GM21515 (cell line): ENCODE results near the gene SUPT4H1.

Source experiments
- ATAC-seq: cut with Tn5 transposase; IDR thresholded peaks from one replicate; pipeline ENCODE4 v1.9.1; 2021; ENCODE audit not compliant: unreplicated experiment

SUPT4H1 gene

GRCh38 chr17:58330997-58331814 lies 20.8 kb downstream of the SUPT4H1 start:
- ATAC-seq, result no peak

GRCh38 chr17:58330538-58330996 lies 21.4 kb downstream of the SUPT4H1 start:
- no peak for ATAC-seq

GRCh38 chr17:58329810-58330537 lies 22.0 kb downstream of the SUPT4H1 start:
- ATAC-seq, result peak; percentile 17

GRCh38 chr17:58329035-58329809 lies 22.8 kb downstream of the SUPT4H1 start:
- ATAC-seq, result peak; percentile 38

- ATAC-seq, result peak; percentile 21
Measured at GRCh38 chr17:58328195-58329034, 23.6 kb downstream of the SUPT4H1 start, which contains the start of gene TSPOAP1. Gene TSPOAP1 (minus strand): TSS chr17:58328795. CDS start chr17:58327920, 875 bp downstream.

- no peak for ATAC-seq
Measured at GRCh38 chr17:58327363-58328194, 24.4 kb downstream of the SUPT4H1 start.

GRCh38 chr17:58326609-58327362 lies 25.2 kb downstream of the SUPT4H1 start:
- ATAC-seq, result no peak

GRCh38 chr17:58325976-58326468 lies 26.0 kb downstream of the SUPT4H1 start:
- ATAC-seq, result no peak

- no peak for ATAC-seq
Measured at GRCh38 chr17:58325289-58325726, 26.7 kb downstream of the SUPT4H1 start.

- ATAC-seq, result no peak
Measured at GRCh38 chr17:58324409-58325288, 27.4 kb downstream of the SUPT4H1 start.

GRCh38 chr17:58324056-58324408 lies 28.0 kb downstream of the SUPT4H1 start:
- no peak for ATAC-seq

GRCh38 chr17:58323366-58324055 lies 28.5 kb downstream of the SUPT4H1 start:
- ATAC-seq, result no peak

GRCh38 chr17:58322581-58323185 lies 29.3 kb downstream of the SUPT4H1 start:
- ATAC-seq, result no peak

GRCh38 chr17:58321571-58322525 lies 30.2 kb downstream of the SUPT4H1 start:
- no peak for ATAC-seq

- no peak for ATAC-seq
Measured at GRCh38 chr17:58320570-58321323, 31.3 kb downstream of the SUPT4H1 start.
